Activated naive CD8-positive, alpha-beta T cell treated with anti-CD3 and anti-CD28 coated beads, Interleukin-2, amount 10 ng/mL, durations not matched to agents 7 days and 5 days (primary cell): Measurements from ENCODE around the gene DHRSX. TPM values are rescaled to one million over a fixed set of nuclear protein-coding genes. Genes with fewer than 3 reads are reported as not detected.
"Not testable (repeated sequence)": the region's sequence is repeated elsewhere in the genome, so short reads cannot be mapped to it uniquely, and the experiment has no call there.

ENCODE experiments used
- ATAC-seq: fragments of 150-1000 bp; cut with Tn5 transposase; one replicate; pipeline ENCODE4 v1.10.0; 2021; ENCODE audit warnings: low read depth, moderate library complexity
- POLR2A ChIA-PET: fragments of 350-600 bp; sonication (Branson Sonifier 250); formaldehyde crosslinking; loops from one replicate; lab custom pipeline; 2021; ENCODE audit warnings: antibody characterized with exemption; lab: Charles Lee
- DNase-seq: peaks from one replicate; pipeline ENCODE4 v3.0.0; 2021
- H3K27ac Mint-ChIP-seq: one replicate; pipeline ENCODE4 v1.8.0; 2022; ENCODE audit warnings: mild to moderate bottlenecking, mixed read lengths
- H3K27me3 Mint-ChIP-seq: one replicate; pipeline ENCODE4 v1.8.0; 2022; ENCODE audit warnings: mild to moderate bottlenecking, moderate library complexity, mixed read lengths
- H3K36me3 Mint-ChIP-seq: one replicate; pipeline ENCODE4 v1.8.0; 2021; ENCODE audit warnings: mild to moderate bottlenecking, mixed read lengths
- H3K4me1 Mint-ChIP-seq: one replicate; pipeline ENCODE4 v1.8.0; 2021; ENCODE audit warnings: mixed read lengths
- H3K4me3 Mint-ChIP-seq: one replicate; pipeline ENCODE4 v1.8.0; 2022; ENCODE audit warnings: mild to moderate bottlenecking, moderate library complexity, mixed read lengths
- H3K9me3 Mint-ChIP-seq: one replicate; pipeline ENCODE4 v1.8.0; 2021; ENCODE audit warnings: mixed read lengths
- total RNA-seq, 2 experiments: library from RNA; stranded (reverse); gene quantifications; one replicate each; pipeline ENCODE4 v1.2.3, GENCODE V29; 2021

The DHRSX gene
- total RNA-seq, 2 experiments from 2014 or later = 17.0 to 18.1 TPM

DNA sequence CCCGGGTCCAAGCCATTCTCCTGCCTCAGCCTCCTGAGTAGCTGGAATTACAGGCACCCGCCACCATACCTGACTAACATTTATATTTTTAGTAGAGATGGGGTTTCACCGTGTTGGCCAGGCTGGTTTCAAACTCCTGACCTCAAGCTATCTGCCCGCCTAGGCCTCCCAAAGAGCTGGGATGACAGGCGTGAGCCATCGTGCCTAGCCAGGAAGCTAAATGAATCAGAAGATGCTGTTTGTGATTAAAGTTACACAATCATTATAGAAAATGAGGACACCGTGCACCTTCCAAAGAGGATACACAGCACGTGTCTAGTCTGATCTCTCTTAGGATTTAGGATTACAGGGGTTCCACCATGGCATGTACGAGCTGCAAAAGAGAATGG is 99.6 kb downstream of the DHRSX start:
- Mint-ChIP-seq H3K4me3 (no peak overlapping the region), H3K27ac (no peak overlapping the region), H3K27me3 (no peaks in the 10 kb centered on the region), H3K36me3 (peaks cover 4% of the 10 kb centered on the region), H3K4me1 (no peaks in the 10 kb centered on the region), H3K9me3 (no peaks in the 10 kb centered on the region)
- no peak for ATAC-seq
- DNase-seq = no peak
- POLR2A ChIA-PET = no interaction called here

DNA sequence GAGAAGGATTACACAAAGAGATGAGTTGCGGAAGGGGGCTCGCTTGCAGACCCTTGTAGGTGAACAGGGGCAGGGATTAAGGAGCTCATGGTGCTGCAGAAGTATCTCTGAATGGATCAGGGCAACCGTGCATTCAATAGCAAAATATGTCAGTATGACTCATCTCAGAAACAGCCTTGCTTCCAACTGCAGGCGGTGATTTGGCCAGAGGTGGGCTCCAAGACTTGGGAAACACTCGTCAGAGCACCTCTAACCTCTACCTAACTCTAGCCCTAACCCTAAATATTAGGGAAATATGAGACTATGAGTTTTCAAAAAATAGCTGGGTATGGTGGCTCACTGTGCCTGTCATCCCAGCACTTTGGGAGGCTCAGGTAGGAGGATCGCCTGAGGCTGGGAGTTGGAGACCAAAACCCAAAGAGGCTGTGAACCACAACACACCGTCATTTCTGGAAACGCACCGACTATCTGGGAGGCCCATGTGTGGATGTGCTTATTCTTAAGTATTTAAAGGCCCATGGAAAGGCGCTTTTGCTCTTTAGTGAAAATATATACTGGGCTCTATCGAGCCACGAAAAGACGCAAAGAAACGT is 102.6 kb downstream of the DHRSX start:
- Mint-ChIP-seq H3K27ac (no peak overlapping the region), H3K36me3 (peaks cover 4% of the 10 kb centered on the region), H3K4me3 (no peak overlapping the region), H3K4me1 (no peaks in the 10 kb centered on the region), H3K27me3 (no peaks in the 10 kb centered on the region), H3K9me3 (no peaks in the 10 kb centered on the region)
- DNase-seq = no peak
- no peak for ATAC-seq
- POLR2A ChIA-PET = no interaction called here

DNA sequence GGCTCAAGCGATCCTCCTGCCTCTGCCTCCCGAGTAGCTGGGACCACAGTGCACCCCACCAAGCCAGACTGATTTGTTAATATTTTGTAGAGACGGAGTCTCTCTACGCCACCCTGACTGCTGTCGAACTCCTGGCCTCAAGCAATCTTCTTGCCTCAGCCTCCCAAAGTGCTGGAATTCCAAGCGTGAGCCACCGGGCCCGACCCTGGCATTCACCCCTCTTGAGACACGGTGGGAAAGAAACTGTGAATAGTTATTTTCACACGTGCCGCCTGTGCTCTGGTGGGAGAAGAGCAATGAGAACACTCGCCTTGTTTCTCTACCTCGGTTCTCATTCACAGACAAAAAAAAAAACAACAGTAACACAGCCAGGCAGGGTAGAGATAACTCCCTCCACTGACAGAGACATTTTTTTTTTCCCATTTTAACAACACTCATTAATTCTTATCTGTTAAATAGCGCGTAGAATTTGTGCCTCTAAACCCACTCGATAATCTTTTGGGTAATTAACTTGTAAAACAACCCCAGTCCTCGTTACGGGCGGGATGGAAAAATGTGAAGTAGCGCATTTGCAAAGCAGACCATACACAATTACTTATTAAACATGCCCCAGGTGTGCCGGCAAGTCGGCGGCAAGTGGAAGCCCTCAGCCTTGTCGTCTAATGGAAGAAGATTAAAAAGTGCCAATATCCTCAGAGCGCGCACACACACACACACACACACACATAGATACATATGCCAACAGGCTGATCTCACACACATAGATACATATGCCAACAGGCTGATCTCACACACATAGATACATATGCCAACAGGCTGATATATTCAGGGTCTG is 103.3 kb downstream of the DHRSX start:
- Mint-ChIP-seq H3K4me1 (no peaks in the 10 kb centered on the region), H3K36me3 (peaks cover 4% of the 10 kb centered on the region), H3K9me3 (no peaks in the 10 kb centered on the region), H3K4me3 (no peak overlapping the region), H3K27ac (no peak overlapping the region), H3K27me3 (no peaks in the 10 kb centered on the region)
- ATAC-seq (no peak), DNase-seq (no peak)
- POLR2A ChIA-PET = no interaction called here

DNA sequence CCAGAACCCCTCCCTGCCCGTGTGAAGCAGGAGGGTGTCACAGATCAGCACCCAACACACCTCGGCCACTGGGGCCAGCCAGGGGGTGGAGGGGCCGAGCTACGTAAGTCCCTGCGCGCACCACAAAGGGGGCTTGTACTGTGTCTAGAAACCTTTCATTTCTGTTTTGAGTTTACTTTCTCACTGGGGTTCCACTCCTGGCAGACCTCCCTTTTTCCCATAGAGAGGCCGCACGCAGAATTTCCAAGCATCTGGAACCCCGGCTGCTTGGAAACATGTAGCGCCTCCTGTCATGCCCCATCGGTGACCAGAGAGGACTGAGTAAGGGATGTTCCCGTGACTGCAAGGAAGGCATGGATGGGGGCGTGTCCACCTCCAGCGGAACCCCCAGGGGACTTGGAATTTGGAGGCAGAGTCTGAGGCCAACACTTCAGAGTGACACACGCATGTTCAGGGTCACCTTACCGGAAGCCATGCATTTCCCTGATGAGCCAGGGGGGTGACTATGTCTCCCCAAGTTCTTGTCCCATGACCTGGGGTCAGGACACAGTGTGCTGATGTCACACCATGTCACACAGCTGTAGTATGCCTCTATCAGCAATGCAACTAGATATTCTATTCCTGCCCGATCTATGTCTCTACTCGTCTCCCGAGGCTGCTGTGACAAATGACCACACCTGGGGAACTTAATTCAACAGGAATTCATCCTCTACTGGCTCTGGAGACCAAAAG is 105.3 kb downstream of the DHRSX start:
- no peak overlapping the region for H3K27ac Mint-ChIP-seq
- POLR2A ChIA-PET = no interaction called here
- no peaks in the 10 kb centered on the region for H3K27me3 Mint-ChIP-seq
- DNase-seq = no peak
- H3K36me3 Mint-ChIP-seq = peaks cover 17% of the 10 kb centered on the region
- no peaks in the 10 kb centered on the region for H3K4me1 Mint-ChIP-seq
- H3K4me3 Mint-ChIP-seq = no peak overlapping the region
- peaks cover 7% of the 10 kb centered on the region for H3K9me3 Mint-ChIP-seq
- no peak for ATAC-seq

DNA sequence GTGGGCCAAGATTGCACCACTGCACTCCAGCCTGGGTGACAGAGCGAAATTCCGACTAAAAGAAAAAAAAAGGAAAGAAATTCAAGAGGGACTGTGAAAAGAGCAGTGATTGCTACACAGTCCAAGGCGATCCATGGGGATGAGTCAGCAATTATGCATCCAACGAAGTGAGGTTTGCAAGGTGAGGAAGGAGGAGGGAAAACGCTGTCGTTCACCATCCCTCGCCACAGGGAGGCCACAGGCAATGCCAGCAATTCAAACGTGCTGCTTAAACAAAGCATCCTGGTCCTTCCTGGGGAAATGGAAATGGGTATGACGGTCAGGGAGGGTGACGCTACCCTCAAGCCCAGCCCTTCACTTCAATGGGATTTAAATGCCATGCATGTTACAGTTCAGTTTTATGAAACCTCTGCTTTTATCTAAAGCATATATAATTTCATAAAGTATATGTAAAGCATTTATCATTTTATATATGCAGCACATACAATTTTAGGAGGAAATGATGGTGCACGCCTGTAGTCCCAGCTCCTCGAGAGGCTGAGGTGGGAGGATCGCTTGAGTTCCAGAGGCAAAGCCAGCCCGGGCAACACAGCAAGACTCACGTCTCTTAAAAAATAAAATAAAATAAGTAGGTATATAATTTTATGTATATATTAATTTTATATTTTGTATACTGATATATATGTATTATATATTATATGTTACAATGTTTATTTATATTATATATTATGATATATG is 108.7 kb downstream of the DHRSX start:
- Mint-ChIP-seq H3K27me3 (no peaks in the 10 kb centered on the region), H3K9me3 (peaks cover 7% of the 10 kb centered on the region), H3K4me1 (no peaks in the 10 kb centered on the region), H3K36me3 (peaks cover 20% of the 10 kb centered on the region), H3K4me3 (no peak overlapping the region), H3K27ac (no peak overlapping the region)
- ATAC-seq = no peak
- no peak for DNase-seq
- POLR2A ChIA-PET = no interaction called here

DNA sequence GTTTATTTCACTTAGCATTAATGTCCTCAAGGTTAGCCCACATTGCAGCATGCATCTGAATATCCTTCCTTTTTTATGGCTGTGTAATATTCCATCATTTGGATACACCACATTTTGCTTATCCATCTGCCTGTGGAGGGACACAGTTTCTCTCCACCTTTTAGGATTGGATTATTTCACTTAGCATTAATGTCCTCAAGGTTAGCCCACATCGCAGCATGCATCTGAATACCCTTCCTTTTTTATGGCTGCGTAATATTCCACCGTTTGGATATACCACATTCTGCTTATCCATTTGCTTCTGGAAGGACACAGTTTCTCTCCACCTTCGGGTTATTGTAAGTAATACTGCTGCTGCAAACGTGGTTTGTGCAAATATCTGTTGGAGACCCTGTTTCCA is 110.0 kb downstream of the DHRSX start:
- ATAC-seq (no peak), DNase-seq (no peak)
- H3K9me3 Mint-ChIP-seq = peaks cover 7% of the 10 kb centered on the region
- no peaks in the 10 kb centered on the region for H3K27me3 Mint-ChIP-seq
- H3K4me3 Mint-ChIP-seq = no peak overlapping the region
- no peaks in the 10 kb centered on the region for H3K4me1 Mint-ChIP-seq
- H3K27ac Mint-ChIP-seq = no peak overlapping the region
- peaks cover 20% of the 10 kb centered on the region for H3K36me3 Mint-ChIP-seq
- POLR2A ChIA-PET = no interaction called here

DNA sequence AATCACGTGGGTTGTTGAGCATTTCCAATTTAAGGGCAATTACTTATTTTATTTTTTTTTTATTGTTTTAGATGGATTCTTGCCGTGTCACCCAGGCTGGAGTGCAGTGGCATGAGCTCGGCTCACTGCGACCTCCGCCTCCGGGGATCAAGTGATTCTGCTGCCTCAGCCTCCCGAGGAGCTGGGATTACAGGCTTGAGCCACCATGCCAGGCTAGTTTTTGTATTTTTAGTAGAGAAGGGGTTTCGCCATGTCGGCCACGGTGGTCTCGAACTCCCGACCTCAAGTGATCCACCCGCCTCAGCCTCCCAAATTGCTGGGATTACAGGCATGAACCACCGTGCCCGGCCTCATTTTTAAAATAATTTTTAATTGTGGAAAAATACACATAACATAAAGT is 111.0 kb downstream of the DHRSX start:
- H3K4me1 Mint-ChIP-seq, DNase-seq, H3K9me3 Mint-ChIP-seq, ATAC-seq, H3K27ac Mint-ChIP-seq, H3K27me3 Mint-ChIP-seq, H3K4me3 Mint-ChIP-seq, POLR2A ChIA-PET: not testable (repeated sequence)
- H3K36me3 Mint-ChIP-seq = peaks cover 20% of the 10 kb centered on the region

DNA sequence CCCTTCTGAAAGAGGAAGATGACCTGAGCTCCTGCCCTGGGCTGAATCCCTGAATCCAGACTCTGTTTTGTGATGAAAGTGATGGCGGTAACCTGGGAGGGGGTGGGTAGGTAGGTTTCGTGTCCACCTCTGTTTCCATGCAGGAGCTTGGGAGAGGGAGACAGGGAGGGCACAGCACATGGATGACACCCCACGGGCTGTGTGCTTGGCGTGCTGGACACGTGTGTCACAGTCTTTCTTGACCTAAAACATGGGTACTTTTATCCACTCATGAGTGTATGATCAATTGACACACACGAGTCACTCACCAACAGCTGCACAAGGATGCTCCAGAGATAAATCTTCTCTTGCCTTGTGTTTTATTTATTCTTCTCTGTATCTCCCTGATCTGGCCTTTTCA is 111.5 kb downstream of the DHRSX start:
- Mint-ChIP-seq H3K36me3 (peaks cover 20% of the 10 kb centered on the region), H3K4me1 (no peaks in the 10 kb centered on the region), H3K9me3 (peaks cover 7% of the 10 kb centered on the region), H3K27ac (no peak overlapping the region), H3K4me3 (no peak overlapping the region), H3K27me3 (no peaks in the 10 kb centered on the region)
- POLR2A ChIA-PET = no interaction called here
- ATAC-seq (no peak), DNase-seq (no peak)

DNA sequence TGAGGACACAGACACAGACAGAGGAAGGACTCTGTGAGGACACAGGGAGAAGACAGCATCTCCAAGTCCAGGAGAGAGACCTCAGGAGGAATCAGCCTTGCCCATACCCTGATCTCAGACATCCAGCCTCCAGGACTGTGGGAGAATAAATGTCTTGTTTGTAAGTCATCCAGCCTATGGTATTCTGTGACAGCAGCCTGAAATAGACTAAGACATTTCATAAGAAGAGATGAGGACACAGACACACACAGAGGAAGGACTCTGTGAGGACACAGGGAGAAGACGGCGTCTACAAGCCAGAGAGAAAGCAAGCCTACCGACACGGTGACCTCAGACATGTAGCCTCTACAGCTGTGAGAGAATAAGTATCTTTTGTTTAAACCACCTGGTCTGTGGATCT is 112.1 kb downstream of the DHRSX start:
- ATAC-seq = no peak
- Mint-ChIP-seq H3K9me3 (peaks cover 7% of the 10 kb centered on the region), H3K27me3 (no peaks in the 10 kb centered on the region), H3K4me3 (no peak overlapping the region), H3K27ac (no peak overlapping the region), H3K36me3 (peaks cover 20% of the 10 kb centered on the region), H3K4me1 (no peaks in the 10 kb centered on the region)
- no peak for DNase-seq
- POLR2A ChIA-PET = no interaction called here

DNA sequence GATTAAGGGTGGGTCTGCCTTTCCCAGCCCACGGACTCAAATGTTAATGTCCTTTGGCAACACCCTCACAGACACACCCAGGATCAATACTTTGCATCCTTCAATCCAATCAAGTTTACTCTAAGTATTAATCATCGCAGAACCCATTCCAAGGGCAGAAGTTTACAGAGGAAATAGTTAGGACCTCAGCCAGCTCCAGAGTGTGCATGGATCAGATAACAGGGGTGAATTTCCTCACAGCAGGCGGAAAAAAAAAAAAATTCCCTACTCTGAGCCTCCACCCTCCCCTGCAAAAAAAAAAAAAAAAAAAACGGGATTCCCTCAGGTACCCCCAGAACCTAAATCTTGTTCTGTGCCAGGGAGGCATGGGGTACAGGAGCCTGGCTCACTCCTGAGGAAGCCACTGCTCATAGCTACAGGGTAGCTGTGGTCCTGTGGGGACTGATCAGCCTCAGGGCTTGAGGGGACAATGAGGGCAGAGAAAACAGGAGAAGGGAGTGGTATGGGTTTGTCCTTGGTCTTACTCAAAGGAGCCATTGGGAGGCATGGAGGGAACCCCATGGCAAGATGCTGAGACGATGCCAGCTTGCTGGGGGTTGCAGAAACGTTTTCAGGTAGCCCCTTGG is 113.0 kb downstream of the DHRSX start:
- POLR2A ChIA-PET = no interaction called here
- Mint-ChIP-seq H3K4me3 (no peak overlapping the region), H3K9me3 (peaks cover 7% of the 10 kb centered on the region), H3K4me1 (no peaks in the 10 kb centered on the region), H3K27ac (no peak overlapping the region), H3K27me3 (no peaks in the 10 kb centered on the region), H3K36me3 (peaks cover 20% of the 10 kb centered on the region)
- ATAC-seq (no peak), DNase-seq (no peak)

DNA sequence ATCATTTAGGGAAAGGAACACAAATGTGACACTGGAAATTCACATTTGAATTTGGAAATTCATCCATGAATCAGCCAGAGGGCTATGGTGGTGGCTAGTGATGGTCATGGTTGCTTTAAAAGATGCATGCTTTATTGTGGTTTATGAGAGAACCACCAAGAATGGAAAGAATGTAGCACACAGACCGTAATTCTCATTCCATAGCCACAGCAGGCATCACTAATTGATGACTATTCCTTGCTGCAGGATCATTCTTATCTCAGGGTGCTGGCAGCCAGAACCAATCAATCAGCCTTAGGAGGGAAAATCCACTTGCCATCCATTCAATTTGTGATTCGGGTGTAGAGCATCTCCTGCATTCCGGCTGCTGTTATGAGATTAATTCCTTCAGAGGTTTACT is 115.6 kb downstream of the DHRSX start:
- DNase-seq = no peak
- POLR2A ChIA-PET = no interaction called here
- Mint-ChIP-seq H3K36me3 (peaks cover 5% of the 10 kb centered on the region), H3K9me3 (peaks cover 2% of the 10 kb centered on the region), H3K27me3 (no peaks in the 10 kb centered on the region), H3K4me3 (no peak overlapping the region), H3K4me1 (no peaks in the 10 kb centered on the region), H3K27ac (no peak overlapping the region)
- no peak for ATAC-seq

DNA sequence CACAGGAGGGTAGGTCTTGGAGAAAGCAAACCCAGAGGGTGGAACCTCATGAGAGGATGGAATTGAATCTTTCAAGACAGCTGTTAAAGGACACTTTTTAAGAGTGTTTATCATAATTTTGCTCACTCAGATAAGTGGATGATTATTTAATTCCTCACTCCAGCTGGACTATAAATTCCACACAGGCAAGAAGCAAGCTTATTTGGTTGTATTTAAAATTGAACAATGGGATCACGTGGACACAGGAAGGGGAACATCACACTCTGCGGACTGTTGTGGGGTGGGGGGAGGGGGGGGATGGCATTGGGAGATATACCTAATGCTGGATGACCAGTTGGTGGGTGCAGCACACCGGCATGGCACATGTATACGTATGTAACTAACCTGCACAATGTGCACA is 116.3 kb downstream of the DHRSX start:
- H3K4me3 Mint-ChIP-seq = no peak overlapping the region
- H3K27ac Mint-ChIP-seq = no peak overlapping the region
- ATAC-seq (no peak), DNase-seq (no peak)
- POLR2A ChIA-PET = no interaction called here
- H3K27me3 Mint-ChIP-seq = no peaks in the 10 kb centered on the region
- peaks cover 2% of the 10 kb centered on the region for H3K9me3 Mint-ChIP-seq
- peaks cover 5% of the 10 kb centered on the region for H3K36me3 Mint-ChIP-seq
- no peaks in the 10 kb centered on the region for H3K4me1 Mint-ChIP-seq

DNA sequence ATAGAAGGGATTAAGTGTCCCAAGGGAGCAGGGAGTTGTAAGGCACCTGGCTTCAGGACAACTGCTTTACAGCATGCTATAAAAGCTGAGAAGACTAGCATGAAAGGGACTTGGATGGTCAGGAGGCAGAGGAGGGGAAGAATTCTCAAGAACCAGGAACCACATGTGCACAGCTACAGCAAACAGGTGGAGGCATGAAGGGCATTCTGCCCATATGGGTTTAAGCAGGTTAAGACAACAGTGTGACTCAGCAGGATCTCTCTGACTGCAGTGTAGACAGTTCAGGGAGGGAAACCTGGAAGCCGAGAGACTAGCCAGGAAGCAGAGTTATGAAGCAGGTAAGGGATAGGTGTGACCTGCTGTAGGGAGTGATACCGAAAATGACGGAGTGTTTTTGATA is 117.0 kb downstream of the DHRSX start:
- Mint-ChIP-seq H3K9me3 (peaks cover 2% of the 10 kb centered on the region), H3K4me3 (no peak overlapping the region), H3K27me3 (no peaks in the 10 kb centered on the region), H3K4me1 (no peaks in the 10 kb centered on the region), H3K27ac (no peak overlapping the region), H3K36me3 (peaks cover 4% of the 10 kb centered on the region)
- DNase-seq (no peak), ATAC-seq (no peak)
- POLR2A ChIA-PET = no interaction called here
